ENCODE results near the gene KCNQ5. TPM values are rescaled to one million over a fixed set of nuclear protein-coding genes. Genes with fewer than 3 reads are reported as not detected.

KCNQ5 gene
- total RNA-seq, 1 experiment from 2014 or later: 2.0 TPM

DNA sequence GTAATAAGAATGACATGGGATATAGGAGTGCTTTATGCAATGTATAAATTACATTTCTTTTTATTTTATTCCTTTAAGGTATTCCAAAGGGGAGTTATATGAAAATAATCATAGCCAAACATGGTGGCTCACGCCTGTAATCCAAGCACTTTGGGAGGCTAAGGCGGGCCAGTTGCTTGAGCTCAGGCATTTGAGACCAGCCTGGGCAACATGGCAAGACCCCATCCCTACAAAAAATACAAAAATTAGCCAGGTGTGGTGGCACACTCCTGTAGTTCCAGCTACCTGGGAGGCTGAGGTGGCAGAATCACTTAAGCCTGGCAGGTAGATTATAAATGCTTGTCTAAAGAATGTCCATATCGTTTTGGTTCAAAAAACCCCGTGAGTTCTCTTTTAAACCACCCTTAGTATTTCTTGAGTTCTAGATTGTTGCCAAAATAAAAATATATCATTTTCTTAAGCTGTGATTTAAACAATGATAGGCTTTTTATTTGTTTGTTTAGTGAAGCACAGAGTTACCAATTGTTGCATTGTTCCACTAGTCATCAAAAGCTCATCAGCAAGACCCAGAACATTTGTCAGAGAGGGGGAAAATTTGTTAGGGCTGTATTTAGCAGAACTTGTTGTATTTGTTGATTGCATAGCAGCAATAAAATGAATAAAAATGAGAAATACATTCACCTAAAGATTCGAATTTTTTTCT is 457.2 kb downstream of the KCNQ5 start:
- no peak for ATAC-seq
- no peaks in the 10 kb centered on the region for H3K9me3 Mint-ChIP-seq
- H3K27ac Mint-ChIP-seq: no peak overlapping the region
- ChIA-PET POLR2A (no interaction called here), CTCF (interaction anchor here (0.8 to 1.5 kb wide), 2 partner anchors 51 to 56 kb away, joined by 4 read pairs; no protein-coding TSS in a partner anchor)
- H3K36me3 Mint-ChIP-seq: no peaks in the 10 kb centered on the region
- peaks cover 68% of the 10 kb centered on the region for H3K4me1 Mint-ChIP-seq
- DNase-seq (ENCODE audit: low spot score): no peak
- H3K27me3 Mint-ChIP-seq (ENCODE audit: low read depth): no peaks in the 10 kb centered on the region
- H3K4me3 Mint-ChIP-seq: no peak overlapping the region
- TF ChIP-seq ZNF121 (CRISPR knock-in tag; IDR thresholded peaks at IDR 0.05) (peak; percentile 95), ZBTB43 (CRISPR knock-in tag; IDR thresholded peaks at IDR 0.05) (no peak), ZNF232 (CRISPR knock-in tag; IDR thresholded peaks at IDR 0.05) (no peak), EMX1 (CRISPR knock-in tag; IDR thresholded peaks at IDR 0.05) (no peak)

- H3K9me3 Mint-ChIP-seq: no peaks in the 10 kb centered on the region
- DNase-seq (ENCODE audit: low spot score) (no peak), ATAC-seq (no peak)
- no peaks in the 10 kb centered on the region for H3K27me3 Mint-ChIP-seq (ENCODE audit: low read depth)
- H3K27ac Mint-ChIP-seq: no peak overlapping the region
- ChIA-PET CTCF (interaction anchor here (0.8 to 1.5 kb wide), 2 partner anchors 50 to 55 kb away, joined by 4 read pairs; no protein-coding TSS in a partner anchor), POLR2A (no interaction called here)
- TF ChIP-seq HMGXB4 (CRISPR knock-in tag; IDR thresholded peaks at IDR 0.05) (no peak), PREB (CRISPR knock-in tag; IDR thresholded peaks at IDR 0.05; ENCODE audit: borderline replicate concordance) (no peak), ZNF317 (CRISPR knock-in tag; IDR thresholded peaks at IDR 0.05; ENCODE audit: borderline replicate concordance, low read depth) (no peak), GRHL2 (CRISPR knock-in tag; IDR thresholded peaks at IDR 0.05; ENCODE audit: insufficient replicate concordance, severe bottlenecking) (no peak), SMAD4 (CRISPR knock-in tag; IDR thresholded peaks at IDR 0.05) (no peak), ZBTB21 (CRISPR knock-in tag; IDR thresholded peaks at IDR 0.05; ENCODE audit: borderline replicate concordance) (no peak), EMX1 (CRISPR knock-in tag; IDR thresholded peaks at IDR 0.05) (no peak), ELF4 (CRISPR knock-in tag; IDR thresholded peaks at IDR 0.05; ENCODE audit: low read depth) (no peak), TEAD1 (CRISPR knock-in tag; IDR thresholded peaks at IDR 0.05) (no peak), ZNF416 (CRISPR knock-in tag; IDR thresholded peaks at IDR 0.05) (no peak)
- TF ChIP-seq, protein P1, sequence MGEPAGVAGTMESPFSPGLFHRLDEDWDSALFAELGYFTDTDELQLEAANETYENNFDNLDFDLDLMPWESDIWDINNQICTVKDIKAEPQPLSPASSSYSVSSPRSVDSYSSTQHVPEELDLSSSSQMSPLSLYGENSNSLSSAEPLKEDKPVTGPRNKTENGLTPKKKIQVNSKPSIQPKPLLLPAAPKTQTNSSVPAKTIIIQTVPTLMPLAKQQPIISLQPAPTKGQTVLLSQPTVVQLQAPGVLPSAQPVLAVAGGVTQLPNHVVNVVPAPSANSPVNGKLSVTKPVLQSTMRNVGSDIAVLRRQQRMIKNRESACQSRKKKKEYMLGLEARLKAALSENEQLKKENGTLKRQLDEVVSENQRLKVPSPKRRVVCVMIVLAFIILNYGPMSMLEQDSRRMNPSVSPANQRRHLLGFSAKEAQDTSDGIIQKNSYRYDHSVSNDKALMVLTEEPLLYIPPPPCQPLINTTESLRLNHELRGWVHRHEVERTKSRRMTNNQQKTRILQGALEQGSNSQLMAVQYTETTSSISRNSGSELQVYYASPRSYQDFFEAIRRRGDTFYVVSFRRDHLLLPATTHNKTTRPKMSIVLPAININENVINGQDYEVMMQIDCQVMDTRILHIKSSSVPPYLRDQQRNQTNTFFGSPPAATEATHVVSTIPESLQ (CRISPR knock-in tag; IDR thresholded peaks at IDR 0.05): no peak
- TF ChIP-seq, protein P2, sequence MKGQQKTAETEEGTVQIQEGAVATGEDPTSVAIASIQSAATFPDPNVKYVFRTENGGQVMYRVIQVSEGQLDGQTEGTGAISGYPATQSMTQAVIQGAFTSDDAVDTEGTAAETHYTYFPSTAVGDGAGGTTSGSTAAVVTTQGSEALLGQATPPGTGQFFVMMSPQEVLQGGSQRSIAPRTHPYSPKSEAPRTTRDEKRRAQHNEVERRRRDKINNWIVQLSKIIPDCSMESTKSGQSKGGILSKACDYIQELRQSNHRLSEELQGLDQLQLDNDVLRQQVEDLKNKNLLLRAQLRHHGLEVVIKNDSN (CRISPR knock-in tag; IDR thresholded peaks at IDR 0.05): no peak
- H3K4me3 Mint-ChIP-seq: no peak overlapping the region
- H3K36me3 Mint-ChIP-seq: no peaks in the 10 kb centered on the region
- peaks cover 70% of the 10 kb centered on the region for H3K4me1 Mint-ChIP-seq
Observed at GRCh38 chr6:73079611-73079955, 457.7 kb downstream of the KCNQ5 start.

All from WTC11 (cell line).